Spleen (tissue), 11 donors: ENCODE data around the gene IL17RD. TPM values are rescaled to one million over a fixed set of nuclear protein-coding genes. Genes with fewer than 3 reads are reported as not detected.

Experiments
- DNase-seq: peaks from one replicate; pipeline ENCODE4 v3.0.0-alpha.2; 2020
- H3K27ac ChIP-seq, 8 donors: fragments of 200-600 bp; sonication (generic) in 7 of 8; 1 replicate in 4 of 8; 2 replicates in 4 of 8; pipeline versions ENCODE4 v1.5.0 to v1.8.0; 2016 to 2021; ENCODE audit warnings: inconsistent platforms in 4 of 8, mild to moderate bottlenecking in 4 of 8, moderate library complexity in 1 of 8
- H3K27me3 ChIP-seq, 7 donors: fragments of 200-600 bp; sonication (generic) in 6 of 7; replicated peaks in 1 of 7; 1 replicate in 4 of 7; 2 replicates in 3 of 7; pipeline versions ENCODE4 v1.5.0 to v1.8.0; 2016 to 2021; ENCODE audit warnings: inconsistent platforms in 3 of 7, mild to moderate bottlenecking in 1 of 7
- H3K36me3 ChIP-seq, 6 donors: fragments of 200-600 bp; sonication (generic) in 5 of 6; 1 replicate in 4 of 6; 2 replicates in 2 of 6; pipeline versions ENCODE4 v1.5.0 to v1.8.0; 2016 to 2021; ENCODE audit warnings: inconsistent platforms in 2 of 6
- H3K4me1 ChIP-seq, 6 donors: fragments of 200-600 bp; sonication (generic) in 5 of 6; 1 replicate in 3 of 6; 2 replicates in 3 of 6; pipeline versions ENCODE4 v1.5.0 to v1.8.0; 2016 to 2021; ENCODE audit warnings: inconsistent platforms in 3 of 6
- H3K4me3 ChIP-seq, 8 donors: fragments of 200-600 bp; sonication (generic) in 7 of 8; 1 replicate in 4 of 8; 2 replicates in 4 of 8; pipeline versions ENCODE4 v1.5.0 to v1.8.0; 2016 to 2021; ENCODE audit warnings: inconsistent platforms in 4 of 8, mild to moderate bottlenecking in 4 of 8, moderate library complexity in 2 of 8
- H3K9me3 ChIP-seq, 8 donors: fragments of 200-600 bp; sonication (generic) in 7 of 8; 1 replicate in 4 of 8; 2 replicates in 4 of 8; pipeline versions ENCODE4 v1.5.0 to v1.8.0; 2016 to 2021; ENCODE audit warnings: inconsistent platforms in 4 of 8
- CTCF ChIP-seq, 11 experiments: fragments of 200-600 bp in 7 of 11; fragments of 450-650 bp in 4 of 11; sonication (generic) in 4 of 11; IDR thresholded peaks in 8 of 11; conservative IDR thresholded peaks in 3 of 11; 1 replicate in 7 of 11; 2 replicates in 4 of 11; pipeline versions ENCODE4 v1.4.0 to v1.8.0; 2016 to 2021; ENCODE audit warnings: antibody characterized with exemption in 11 of 11, inconsistent platforms in 4 of 11, mild to moderate bottlenecking in 1 of 11
- POLR2A ChIP-seq, 3 donors: fragments of 450-650 bp; IDR thresholded peaks; one replicate each; pipeline ENCODE4 v1.5.1; 2017; ENCODE audit warnings: antibody characterized with exemption in 3 of 3, mild to moderate bottlenecking in 1 of 3
- POLR2AphosphoS5 ChIP-seq, 3 donors: sonication (generic); formaldehyde crosslinking; IDR thresholded peaks; one replicate each; pipeline ENCODE4 v1.5.1; 2017; ENCODE audit warnings: antibody characterized with exemption in 3 of 3
- WGBS, 5 donors: extraction: QIAGEN DNeasy Blood & Tissue Kit in 3 of 5; methylation state at CpG; one replicate each; pipeline versions ENCODE4 v1.1.5 to v1.1.7; 2013 to 2018; 5-methylcytosine and 5-hydroxymethylcytosine counted together
- intact Hi-C: fragments of 100-400 bp; cut with DNase I; formaldehyde crosslinking; loops from one replicate; pipeline ENCODE4 v1.15.0; 2023; ENCODE audit warnings: low total_unique reads
- polyA plus RNA-seq, 3 donors: library from polyadenylated mRNA; stranded (reverse); fragments of 200-250 nt; gene quantifications; one replicate each; pipeline ENCODE4 v1.2.1, GENCODE V29; 2013
- total RNA-seq, 7 donors: library from RNA; depleted of rRNA in 3 of 7; stranded (reverse); fragments of >200 nt in 3 of 7; fragmentation: NEBNext Ultra II Directional in 4 of 7; extraction: Animal tissue kit (Norgen Biotek cat#: 25700) in 4 of 7; gene quantifications; one replicate each; pipeline versions ENCODE4 v1.1.0 to v1.2.1, GENCODE V29; 2016 to 2021
- donor health status: healthy with polysubstance abuse.
- donor health status: DM: no; HTN: no; CAD: no; lungs with moderate emphysema.
- donor health status: DM: no; HTN: no; CAD: no.
- donor health status: Bipolar disorder and iron deficiency.
- donor health status: healthy.
- donor health status: DM: no; HTN: no; CAD: no.
- donor health status: DM: yes; HTN: yes; CAD: no.

The IL17RD gene
- total and polyA plus RNA-seq, 10 donors = 0.20 to 15.9 (median 2.8) TPM

GRCh38 chr3:57043518-57043917 is 121.6 kb downstream of the IL17RD start:
- intact Hi-C loops = no loop called here
- TF ChIP-seq CTCF (IDR thresholded peaks at IDR 0.05 in 8 of 11, conservative IDR thresholded peaks at IDR 0.05 in 3 of 11) (no peak), POLR2A (IDR thresholded peaks at IDR 0.05) (no peak), POLR2AphosphoS5 (IDR thresholded peaks at IDR 0.05) (no peak)
- WGBS, 5 donors = 0 to 8% (median 0%) methylated on average over 1 of the region's 1 CpG

GRCh38 chr3:57041674-57042073 is 123.5 kb downstream of the IL17RD start:
- no peaks in the 10 kb centered on the region for H3K36me3 ChIP-seq
- WGBS, 5 donors = 52 to 79% (median 75%) methylated on average over 6 of the region's 6 CpGs
- DNase-seq = peak; percentile 19
- H3K4me1 ChIP-seq = peaks cover 0 to 7% (median 0%) of the 10 kb centered on the region in 6 donors
- TF ChIP-seq POLR2AphosphoS5 (IDR thresholded peaks at IDR 0.05) (no peak), POLR2A (IDR thresholded peaks at IDR 0.05) (no peak), CTCF (IDR thresholded peaks at IDR 0.05 in 8 of 11, conservative IDR thresholded peaks at IDR 0.05 in 3 of 11) (no peak)
- H3K4me3 ChIP-seq = no peak overlapping the region
- no peaks in the 10 kb centered on the region for H3K9me3 ChIP-seq
- peaks cover 0 to 5% (median 0%) of the 10 kb centered on the region in 7 donors for H3K27me3 ChIP-seq
- intact Hi-C loops = no loop called here
- no peak overlapping the region for H3K27ac ChIP-seq

More at GRCh38 chr3:57043518-57043917, 121.6 kb downstream of the IL17RD start:
- no peak overlapping the region for H3K4me3 ChIP-seq
- DNase-seq = peak; percentile 1
- no peaks in the 10 kb centered on the region for H3K9me3 ChIP-seq
- H3K4me1 ChIP-seq = peaks cover 0 to 13% (median under 1%) of the 10 kb centered on the region in 6 donors
- no peaks in the 10 kb centered on the region for H3K36me3 ChIP-seq
- H3K27ac ChIP-seq = no peak overlapping the region
- H3K27me3 ChIP-seq = peaks cover 0 to 5% (median 0%) of the 10 kb centered on the region in 7 donors

Other genes starting within 250 kb of the IL17RD start
- under 1 TPM in 2 of 7 donors, not detected in 5; 0.17 to 0.34 TPM for gene SPATA12, start 104.7 kb downstream of the IL17RD start, total RNA-seq
- under 1 TPM; 0.13 to 0.16 (median 0.15) TPM for gene SPATA12, start 104.7 kb downstream of the IL17RD start, polyA plus RNA-seq
- 1 to 10 TPM in 4 of 7 donors, under 1 TPM in 1, not detected in 2; 0.70 to 1.8 (median 1.3) TPM for gene HESX1, start 34.6 kb upstream of the IL17RD start, total RNA-seq
- 1 to 10 TPM; 2.4 to 3.4 (median 3.2) TPM for gene HESX1, start 34.6 kb upstream of the IL17RD start, polyA plus RNA-seq
- 10 to 100 TPM; 40.4 to 49.5 (median 42.6) TPM for gene APPL1, start 62.4 kb upstream of the IL17RD start, total RNA-seq
- gene APPL1, start 62.4 kb upstream of the IL17RD start, polyA plus RNA-seq = 10 to 100 TPM; 10.0 to 14.8 (median 12.7) TPM
- gene ASB14, start 127.3 kb upstream of the IL17RD start, total RNA-seq = not detected
- gene ASB14, start 127.3 kb upstream of the IL17RD start, polyA plus RNA-seq = under 1 TPM in 1 of 3 donors, not detected in 2; 0.07 TPM